Measurements from ENCODE around the gene ZDHHC8.

GRCh38 chr22:20127869-20128618 lies 3.6 kb upstream of the ZDHHC8 start:
- TF ChIP-seq CTCF (conservative IDR thresholded peaks at IDR 0.05 in 1 of 2, IDR thresholded peaks at IDR 0.05 in 1 of 2; ENCODE audit: extremely low read depth in 1 of 2, insufficient read depth in 1 of 2, low read depth in 1 of 2, low read length in 2 of 2) (no peak), EZH2 (IDR thresholded peaks at IDR 0.05; ENCODE audit: borderline replicate concordance, low read length) (no peak)
